Measurements from ENCODE around the gene FOXO1. TPM values are rescaled to one million over a fixed set of nuclear protein-coding genes. Genes with fewer than 3 reads are reported as not detected.

FOXO1 gene
- total and polyA plus RNA-seq, 5 donors from 2014 or later: 45.5 to 119 (median 82.2) TPM

DNA sequence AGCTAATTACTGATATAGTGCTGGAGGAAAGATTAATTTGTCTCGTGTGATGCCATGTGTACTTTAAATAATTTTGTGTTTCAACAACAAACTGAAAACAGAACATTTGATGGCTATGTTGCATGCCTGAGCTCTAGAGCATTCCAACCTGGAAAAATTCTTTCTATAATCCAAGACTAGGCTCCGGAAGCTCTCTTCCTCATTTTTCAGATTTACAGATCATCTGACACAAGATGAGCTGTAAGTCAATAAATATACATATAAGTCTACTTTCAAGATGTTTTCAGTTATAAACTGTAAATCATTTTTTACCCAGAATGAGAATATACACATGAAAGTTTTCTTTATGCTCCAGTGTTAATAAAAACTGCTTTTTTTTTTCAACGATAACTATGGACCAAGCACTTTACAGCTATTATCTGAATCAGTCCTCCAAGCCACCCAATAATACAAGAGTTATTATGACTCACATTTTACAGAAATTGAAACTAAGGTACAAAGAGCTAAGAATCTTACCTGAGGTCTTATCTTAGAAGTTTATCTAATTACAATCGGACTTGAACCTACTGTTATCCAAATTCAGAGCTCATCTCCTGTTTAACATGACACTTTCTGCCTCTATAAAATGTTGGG lies 6.4 kb upstream of the FOXO1 start:
- peak; percentile 51 to 69 for ATAC-seq (ENCODE audit: low read depth in 2 of 2)
- no peaks in the 10 kb centered on the region for H3K9me3 ChIP-seq (ENCODE audit: control insufficient read depth in 2 of 2, low read length in 2 of 2)
- DNase-seq: peak in 1 of 3 donors; percentile 58
- Mint-ChIP-seq H3K9me3 (no peaks in the 10 kb centered on the region), H3K27ac (peak overlapping the region; percentile 17 to 49 (median 33)), H3K4me3 (peak overlapping the region in 3 of 4 donors; percentile 2 to 69 (median 6)), H3K27me3 (peaks cover 2% of the 10 kb centered on the region), H3K36me3 (no peaks in the 10 kb centered on the region), H3K4me1 (peaks cover 26 to 54% (median 42%) of the 10 kb centered on the region in 4 donors)
- H3K4me3 ChIP-seq (ENCODE audit: low read depth, low read length): peak overlapping the region; percentile 30
- H3K36me3 ChIP-seq (ENCODE audit: control insufficient read depth, insufficient read depth, low read length): no peaks in the 10 kb centered on the region
- no peak overlapping the region for H3K27ac ChIP-seq (ENCODE audit: insufficient read depth, low read length, poor library complexity, severe bottlenecking)
- peaks cover 23% of the 10 kb centered on the region for H3K4me1 ChIP-seq (ENCODE audit: control insufficient read depth, insufficient read depth, low read length, poor library complexity, severe bottlenecking)
- H3K27me3 ChIP-seq (ENCODE audit: control insufficient read depth, insufficient read depth, low read length): no peaks in the 10 kb centered on the region

DNA sequence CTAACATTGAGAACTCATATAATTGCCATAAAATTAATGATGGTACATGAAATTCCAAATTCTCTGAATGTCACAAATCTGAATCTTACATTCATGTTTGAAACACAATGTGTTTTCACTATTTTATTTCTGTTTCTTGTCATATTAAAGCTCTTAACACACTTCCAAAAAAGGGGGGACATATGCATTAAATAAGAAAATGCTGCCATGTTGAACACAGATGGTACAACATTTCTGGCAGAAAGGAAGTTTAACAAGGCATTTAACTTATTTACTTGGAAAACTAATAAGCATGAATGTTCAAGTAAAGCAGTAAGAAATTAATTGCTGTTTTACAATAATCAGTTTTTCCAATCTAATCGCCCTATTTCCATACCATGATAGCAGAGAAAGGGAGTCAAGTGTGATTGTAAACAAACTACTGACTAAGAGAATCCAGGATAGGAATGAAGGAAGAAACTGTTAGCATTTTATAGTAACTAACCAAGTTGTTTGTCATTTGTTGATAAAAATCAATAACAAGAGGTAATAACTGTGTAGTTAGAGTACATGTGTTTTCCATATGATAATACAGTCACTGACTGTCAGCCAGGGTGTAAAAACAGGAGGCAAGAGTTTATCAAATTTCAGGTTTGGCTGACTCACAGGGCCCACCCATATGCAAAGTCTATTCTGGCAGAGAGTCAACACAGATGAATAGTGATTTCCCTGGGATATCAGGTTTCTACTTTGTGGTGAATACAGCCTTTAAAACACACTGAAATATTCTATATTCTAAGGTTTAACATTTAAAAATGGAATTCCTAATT lies 5.7 kb upstream of the FOXO1 start:
- Histone ChIP-seq H3K9me3 (ENCODE audit: control insufficient read depth in 2 of 2, low read length in 2 of 2) (no peaks in the 10 kb centered on the region), H3K27me3 (ENCODE audit: control insufficient read depth, insufficient read depth, low read length) (no peaks in the 10 kb centered on the region), H3K27ac (ENCODE audit: insufficient read depth, low read length, poor library complexity, severe bottlenecking) (no peak overlapping the region), H3K36me3 (ENCODE audit: control insufficient read depth, insufficient read depth, low read length) (no peaks in the 10 kb centered on the region), H3K4me1 (ENCODE audit: control insufficient read depth, insufficient read depth, low read length, poor library complexity, severe bottlenecking) (peaks cover 28% of the 10 kb centered on the region), H3K4me3 (ENCODE audit: low read depth, low read length) (peak overlapping the region; percentile 30)
- Mint-ChIP-seq H3K9me3 (no peaks in the 10 kb centered on the region), H3K27ac (peak overlapping the region in 1 of 3 donors; percentile 2), H3K4me1 (peaks cover 31 to 60% (median 47%) of the 10 kb centered on the region in 4 donors), H3K4me3 (no peak overlapping the region), H3K36me3 (no peaks in the 10 kb centered on the region), H3K27me3 (peaks cover 5% of the 10 kb centered on the region)
- DNase-seq: peak in 1 of 3 donors; percentile 45
- ATAC-seq (ENCODE audit: low read depth in 2 of 2): peak in 1 of 2 donors; percentile 41

DNA sequence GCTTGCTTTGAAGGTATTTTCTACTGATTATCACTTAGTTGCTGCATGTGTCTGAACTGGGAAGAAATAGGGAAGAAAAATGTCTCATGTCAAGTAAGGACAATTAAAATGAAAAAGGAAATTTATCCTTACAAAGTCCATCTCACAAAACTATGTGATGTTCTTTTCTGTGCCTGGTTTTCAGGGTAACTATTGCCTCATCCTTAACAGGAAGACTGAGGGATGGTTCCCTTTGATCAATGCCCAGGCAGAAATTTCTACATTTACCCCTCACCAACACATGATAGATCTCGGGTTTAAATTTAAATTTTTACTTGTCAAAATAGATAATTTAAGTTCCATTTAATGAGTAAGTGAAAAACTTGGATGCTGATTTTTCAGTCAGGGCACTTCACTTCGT lies 3.9 kb upstream of the FOXO1 start:
- no peaks in the 10 kb centered on the region for H3K27me3 ChIP-seq (ENCODE audit: control insufficient read depth, insufficient read depth, low read length)
- H3K36me3 ChIP-seq (ENCODE audit: control insufficient read depth, insufficient read depth, low read length): no peaks in the 10 kb centered on the region
- H3K27ac ChIP-seq (ENCODE audit: insufficient read depth, low read length, poor library complexity, severe bottlenecking): no peak overlapping the region
- no peaks in the 10 kb centered on the region for H3K9me3 ChIP-seq (ENCODE audit: control insufficient read depth in 2 of 2, low read length in 2 of 2)
- H3K4me3 ChIP-seq (ENCODE audit: low read depth, low read length): no peak overlapping the region
- Mint-ChIP-seq H3K27ac (no peak overlapping the region), H3K4me1 (peaks cover 31 to 56% (median 37%) of the 10 kb centered on the region in 4 donors), H3K4me3 (no peak overlapping the region), H3K36me3 (no peaks in the 10 kb centered on the region), H3K27me3 (peaks cover 5% of the 10 kb centered on the region), H3K9me3 (peaks cover 0 to 1% (median 0%) of the 10 kb centered on the region in 7 donors)
- H3K4me1 ChIP-seq (ENCODE audit: control insufficient read depth, insufficient read depth, low read length, poor library complexity, severe bottlenecking): peaks cover 23% of the 10 kb centered on the region
- DNase-seq (no peak), ATAC-seq (ENCODE audit: low read depth in 2 of 2) (no peak)

DNA sequence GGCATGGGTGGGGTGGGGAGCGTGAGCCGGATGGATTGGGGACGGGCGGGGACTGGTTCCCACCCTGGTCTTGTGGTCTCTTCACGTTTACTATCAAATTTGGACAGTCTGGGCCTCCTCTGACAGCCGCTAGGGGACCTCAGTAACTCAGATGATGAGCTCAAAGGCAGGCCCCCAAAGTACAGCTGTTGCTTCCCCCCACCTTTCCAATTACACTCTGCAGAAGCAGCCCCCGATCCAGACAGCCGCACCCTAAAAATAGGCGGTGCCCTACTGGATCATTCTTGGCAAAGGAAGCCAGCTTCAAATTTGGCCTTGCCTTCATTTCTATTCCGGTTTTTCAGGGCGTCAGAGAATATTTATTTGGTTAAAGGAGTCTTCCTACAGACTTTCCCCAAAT lies 1.9 kb upstream of the FOXO1 start:
- H3K27ac ChIP-seq (ENCODE audit: insufficient read depth, low read length, poor library complexity, severe bottlenecking): no peak overlapping the region

DNA sequence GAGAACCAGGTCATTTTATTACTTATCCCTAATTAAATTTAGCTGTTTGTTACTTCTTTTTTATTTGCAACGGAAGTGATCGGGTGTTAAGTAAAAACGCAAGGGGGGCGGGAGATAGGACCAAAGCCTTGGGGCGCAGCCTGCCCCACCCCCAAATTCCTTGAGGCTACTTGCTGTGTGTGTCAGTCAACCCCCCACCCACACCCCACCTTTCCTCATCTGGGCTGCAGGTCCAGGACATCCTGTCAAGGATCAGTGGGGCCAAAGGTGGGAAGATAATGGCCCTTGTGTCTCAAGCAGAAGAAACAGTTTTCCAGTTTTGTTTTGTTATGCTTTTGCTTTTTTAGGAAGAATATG lies 1.2 kb upstream of the FOXO1 start:
- Histone ChIP-seq H3K4me1 (ENCODE audit: control insufficient read depth, insufficient read depth, low read length, poor library complexity, severe bottlenecking) (peaks cover 27% of the 10 kb centered on the region), H3K9me3 (ENCODE audit: control insufficient read depth in 2 of 2, low read length in 2 of 2) (no peaks in the 10 kb centered on the region), H3K4me3 (ENCODE audit: low read depth, low read length) (peak overlapping the region; percentile 80), H3K27me3 (ENCODE audit: control insufficient read depth, insufficient read depth, low read length) (no peaks in the 10 kb centered on the region), H3K36me3 (ENCODE audit: control insufficient read depth, insufficient read depth, low read length) (no peaks in the 10 kb centered on the region), H3K27ac (ENCODE audit: insufficient read depth, low read length, poor library complexity, severe bottlenecking) (peak overlapping the region; percentile 81)
- Mint-ChIP-seq H3K27ac (peak overlapping the region; percentile 91 to 96 (median 95)), H3K4me3 (peak overlapping the region; percentile 93 to 98 (median 96)), H3K36me3 (peaks cover 6% of the 10 kb centered on the region), H3K27me3 (peaks cover 5% of the 10 kb centered on the region), H3K4me1 (peaks cover 18 to 42% (median 28%) of the 10 kb centered on the region in 4 donors), H3K9me3 (peaks cover 0 to 1% (median 0%) of the 10 kb centered on the region in 7 donors)
- DNase-seq (peak in 1 of 3 donors; percentile 50), ATAC-seq (ENCODE audit: low read depth in 2 of 2) (no peak)

More for the DNA sequence above, 1.9 kb upstream of the FOXO1 start:
- peaks cover 6% of the 10 kb centered on the region for H3K36me3 Mint-ChIP-seq
- H3K9me3 ChIP-seq (ENCODE audit: control insufficient read depth in 2 of 2, low read length in 2 of 2): no peaks in the 10 kb centered on the region
- H3K27me3 Mint-ChIP-seq: peaks cover 5% of the 10 kb centered on the region
- ATAC-seq (ENCODE audit: low read depth in 2 of 2): no peak
- H3K27ac Mint-ChIP-seq: peak overlapping the region; percentile 91 to 96 (median 95)
- DNase-seq: peak in 2 of 3 donors; percentile 22 to 77
- H3K4me3 Mint-ChIP-seq: peak overlapping the region; percentile 93 to 98 (median 96)
- peak overlapping the region; percentile 80 for H3K4me3 ChIP-seq (ENCODE audit: low read depth, low read length)
- H3K4me1 Mint-ChIP-seq: peaks cover 23 to 45% (median 33%) of the 10 kb centered on the region in 4 donors
- H3K9me3 Mint-ChIP-seq: peaks cover 0 to 1% (median 0%) of the 10 kb centered on the region in 7 donors
- no peaks in the 10 kb centered on the region for H3K36me3 ChIP-seq (ENCODE audit: control insufficient read depth, insufficient read depth, low read length)
- peaks cover 25% of the 10 kb centered on the region for H3K4me1 ChIP-seq (ENCODE audit: control insufficient read depth, insufficient read depth, low read length, poor library complexity, severe bottlenecking)
- H3K27me3 ChIP-seq (ENCODE audit: control insufficient read depth, insufficient read depth, low read length): no peaks in the 10 kb centered on the region

DNA sequence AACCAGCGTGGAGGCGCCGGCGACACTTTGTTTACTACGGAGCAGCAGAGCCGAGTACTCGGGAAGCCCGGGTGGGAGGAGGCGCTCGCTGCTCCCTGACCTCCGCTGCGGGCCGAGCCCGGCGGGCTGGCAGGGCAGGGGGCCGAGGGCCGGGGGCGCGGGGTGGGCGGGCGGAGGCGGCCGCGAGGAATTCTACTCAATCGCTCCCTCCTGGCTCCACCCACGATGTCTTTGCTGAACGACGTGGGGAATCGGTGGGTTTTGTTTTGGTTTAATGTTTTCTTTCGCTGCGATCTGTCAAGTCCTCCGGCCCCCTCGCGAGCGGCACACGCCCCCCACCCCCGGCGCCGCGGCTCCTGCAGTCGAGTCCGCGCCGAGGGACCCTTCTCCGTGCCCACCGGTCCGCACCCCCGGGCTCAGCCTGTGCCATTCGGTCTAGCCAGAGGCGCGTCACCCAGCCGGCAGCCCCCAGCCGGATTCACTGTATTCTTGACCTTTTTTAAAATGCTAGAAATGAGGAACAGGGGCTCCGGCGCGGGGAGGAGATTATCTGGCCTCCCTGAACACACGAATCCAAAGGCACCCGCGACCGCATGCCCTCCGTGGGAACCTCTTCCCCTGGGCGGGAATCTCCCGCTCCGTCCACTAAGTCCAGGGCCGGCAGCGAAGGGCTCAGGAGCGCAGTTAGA lies 636 bp upstream of the FOXO1 start:
- H3K9me3 ChIP-seq (ENCODE audit: control insufficient read depth in 2 of 2, low read length in 2 of 2): no peaks in the 10 kb centered on the region
- H3K27me3 ChIP-seq (ENCODE audit: control insufficient read depth, insufficient read depth, low read length): no peaks in the 10 kb centered on the region
- H3K36me3 ChIP-seq (ENCODE audit: control insufficient read depth, insufficient read depth, low read length): no peaks in the 10 kb centered on the region
- Mint-ChIP-seq H3K9me3 (peaks cover 0 to 1% (median 0%) of the 10 kb centered on the region in 7 donors), H3K27ac (peak overlapping the region; percentile 91 to 96 (median 95)), H3K4me3 (peak overlapping the region; percentile 93 to 98 (median 96)), H3K4me1 (peaks cover 19 to 42% (median 28%) of the 10 kb centered on the region in 4 donors), H3K27me3 (peaks cover 5% of the 10 kb centered on the region), H3K36me3 (peaks cover 6% of the 10 kb centered on the region)
- no peak for DNase-seq
- peak overlapping the region; percentile 80 for H3K4me3 ChIP-seq (ENCODE audit: low read depth, low read length)
- peak in 1 of 2 donors; percentile 13 for ATAC-seq (ENCODE audit: low read depth in 2 of 2)
- peaks cover 29% of the 10 kb centered on the region for H3K4me1 ChIP-seq (ENCODE audit: control insufficient read depth, insufficient read depth, low read length, poor library complexity, severe bottlenecking)
- peak overlapping the region; percentile 81 for H3K27ac ChIP-seq (ENCODE audit: insufficient read depth, low read length, poor library complexity, severe bottlenecking)

Data from CD4-positive, CD25-positive, alpha-beta regulatory T cell (primary cell).